Progenitor cell of endocrine pancreas (in vitro differentiated cells): ENCODE measurements around the gene RASSF1. TPM values are rescaled to one million over a fixed set of nuclear protein-coding genes. Genes with fewer than 3 reads are reported as not detected.

ENCODE experiments used
- DNase-seq: peaks from one replicate; pipeline ENCODE4 v3.0.0; 2021; ENCODE audit warnings: low spot score; ENCODE audit not compliant: unreplicated experiment
- H3K27ac Mint-ChIP-seq: 2 replicates; pipeline ENCODE4 v1.8.0; 2021; ENCODE audit warnings: mild to moderate bottlenecking, moderate library complexity, mixed read lengths
- H3K27me3 Mint-ChIP-seq: 2 replicates; pipeline ENCODE4 v1.8.0; 2021; ENCODE audit warnings: mixed read lengths
- H3K36me3 Mint-ChIP-seq: 2 replicates; pipeline ENCODE4 v1.8.0; 2022; ENCODE audit warnings: mixed read lengths; ENCODE audit not compliant: insufficient read depth
- H3K4me1 Mint-ChIP-seq: 2 replicates; pipeline ENCODE4 v1.8.0; 2021; ENCODE audit warnings: low read depth, mixed read lengths
- H3K4me3 Mint-ChIP-seq: 2 replicates; pipeline ENCODE4 v1.8.0; 2021; ENCODE audit warnings: low read depth, mild to moderate bottlenecking, moderate library complexity, mixed read lengths
- H3K9me3 Mint-ChIP-seq: 2 replicates; pipeline ENCODE4 v1.8.0; 2021; ENCODE audit warnings: low read depth, mixed read lengths
- CTCF ChIP-seq: fragments of 200-600 bp; sonication (generic); IDR thresholded peaks from one replicate; pipeline ENCODE4 v1.5.0; 2021; ENCODE audit warnings: antibody characterized with exemption, mild to moderate bottlenecking; ENCODE audit not compliant: unreplicated experiment
- total RNA-seq: library from RNA; stranded (reverse); gene quantifications from 2 replicates; pipeline ENCODE4 v1.2.1, GENCODE V29; 2021

The RASSF1 gene
- total RNA-seq, 1 donor from 2014 or later: 11.7 TPM

GRCh38 chr3:50300681-50301254 is 39.9 kb downstream of the RASSF1 start:
- Mint-ChIP-seq H3K4me1 (peaks cover 17% of the 10 kb centered on the region), H3K27ac (no peak overlapping the region), H3K36me3 (no peaks in the 10 kb centered on the region), H3K4me3 (no peak overlapping the region), H3K27me3 (no peaks in the 10 kb centered on the region), H3K9me3 (no peaks in the 10 kb centered on the region)
- no peak for TF ChIP-seq CTCF
- no peak for DNase-seq

- peak overlapping the region; percentile 98 for H3K27ac Mint-ChIP-seq
- H3K27me3 Mint-ChIP-seq: no peaks in the 10 kb centered on the region
- no peaks in the 10 kb centered on the region for H3K36me3 Mint-ChIP-seq
- H3K4me1 Mint-ChIP-seq: peaks cover 17% of the 10 kb centered on the region
- H3K9me3 Mint-ChIP-seq: no peaks in the 10 kb centered on the region
- peak overlapping the region; percentile 90 for H3K4me3 Mint-ChIP-seq
- no peak for TF ChIP-seq CTCF
- DNase-seq: no peak
These were observed 40.5 kb downstream of the RASSF1 start for GRCh38 chr3:50299929-50300680.

- H3K27me3 Mint-ChIP-seq: no peaks in the 10 kb centered on the region
- H3K4me1 Mint-ChIP-seq: peaks cover 17% of the 10 kb centered on the region
- no peaks in the 10 kb centered on the region for H3K36me3 Mint-ChIP-seq
- peak overlapping the region; percentile 98 for H3K27ac Mint-ChIP-seq
- no peak for DNase-seq
- H3K9me3 Mint-ChIP-seq: no peaks in the 10 kb centered on the region
- no peak for TF ChIP-seq CTCF
- peak overlapping the region; percentile 90 for H3K4me3 Mint-ChIP-seq
These were observed 41.1 kb downstream of the RASSF1 start for GRCh38 chr3:50299638-50299928.

GRCh38 chr3:50298836-50299637 is 41.6 kb downstream of the RASSF1 start, which contains the start of the genes HYAL3 and NAA80:
TSS of gene HYAL3 (minus strand) at chr3:50299405. CDS start at chr3:50295602, 3,803 bp downstream.
TSS of gene NAA80 (minus strand) at chr3:50299405. CDS start at chr3:50297463, 1,942 bp downstream.
- H3K9me3 Mint-ChIP-seq: no peaks in the 10 kb centered on the region
- H3K4me1 Mint-ChIP-seq: peaks cover 17% of the 10 kb centered on the region
- peak; percentile 45 for TF ChIP-seq CTCF
- no peaks in the 10 kb centered on the region for H3K36me3 Mint-ChIP-seq
- H3K27ac Mint-ChIP-seq: peak within 1 kb of the TSS; percentile 98
- peak; percentile 98 for DNase-seq
- peak within 1 kb of the TSS; percentile 90 for H3K4me3 Mint-ChIP-seq
- H3K27me3 Mint-ChIP-seq: no peaks in the 10 kb centered on the region
